IMR-90 (cell line): Measurements from ENCODE around the gene SPAG16. TPM values are rescaled to one million over a fixed set of nuclear protein-coding genes. Genes with fewer than 3 reads are reported as not detected.

Source experiments
- ATAC-seq: fragments of 200-7000 bp; cut with Tn5 transposase; 2 replicates; pipeline ENCODE4 v1.9.1; 2020; ENCODE audit warnings: low read depth, mild to moderate bottlenecking, moderate library complexity
- BruUV-seq: library from RNA; stranded (reverse); fragments of 400-500 nt; replicated peaks from 2 replicates; lab custom pipeline; 2021; lab: Mats Ljungman, UMichigan
- CTCF ChIA-PET: fragments of 300-600 bp; formaldehyde crosslinking; extraction: SDS; loops from one replicate; lab custom pipeline; 2021; ENCODE audit warnings: antibody characterized with exemption; lab: Yijun Ruan, JAX
- POLR2A ChIA-PET: fragments of 300-600 bp; sonication (Branson Sonifier 250); formaldehyde crosslinking; loops from one replicate; lab custom pipeline; 2022; ENCODE audit warnings: antibody characterized with exemption; ENCODE audit not compliant: unreplicated experiment; lab: Charles Lee
- DNase-seq: peaks from one replicate; pipeline ENCODE4 v3.0.0; 2013
- H2AFZ ChIP-seq: replicated peaks from 2 replicates; pipeline ENCODE3; 2013; ENCODE audit warnings: low read length, mild to moderate bottlenecking; ENCODE audit not compliant: poor library complexity
- H2AK5ac ChIP-seq: 2 replicates; pipeline ENCODE4 v1.6.1; 2013; ENCODE audit warnings: low read depth, low read length, inconsistent platforms
- H2AK9ac ChIP-seq: replicated peaks from 2 replicates; pipeline ENCODE3; 2013; ENCODE audit warnings: mild to moderate bottlenecking, low read depth, low read length, moderate library complexity; ENCODE audit not compliant: poor library complexity
- H2BK120ac ChIP-seq: 2 replicates; pipeline ENCODE4 v1.6.1; 2013; ENCODE audit warnings: low read depth, low read length, inconsistent platforms
- H2BK15ac ChIP-seq: 3 replicates; pipeline ENCODE4 v1.6.1; 2013; ENCODE audit warnings: low read depth, low read length, inconsistent platforms
- H2BK20ac ChIP-seq: 2 replicates; pipeline ENCODE4 v1.6.1; 2013; ENCODE audit warnings: low read depth, mild to moderate bottlenecking, inconsistent platforms, low read length, moderate library complexity
- H2BK5ac ChIP-seq: 2 replicates; pipeline ENCODE4 v1.6.1; 2013; ENCODE audit warnings: mild to moderate bottlenecking, low read depth, low read length, inconsistent platforms; ENCODE audit not compliant: poor library complexity, severe bottlenecking
- H3K14ac ChIP-seq: replicated peaks from 2 replicates; pipeline ENCODE4 v1.6.1; 2013; ENCODE audit warnings: low read depth, low read length, inconsistent platforms
- H3K18ac ChIP-seq: 2 replicates; pipeline ENCODE4 v1.6.1; 2013; ENCODE audit warnings: low read depth, low read length, control low read depth
- H3K23ac ChIP-seq: 2 replicates; pipeline ENCODE4 v1.6.1; 2013; ENCODE audit warnings: low read depth, low read length, inconsistent platforms
- H3K27ac ChIP-seq: 2 replicates; pipeline ENCODE4 v1.5.1; 2013; ENCODE audit warnings: mild to moderate bottlenecking, control low read depth, low read length; ENCODE audit not compliant: insufficient read depth
- H3K27me3 ChIP-seq: 2 replicates; pipeline ENCODE4 v1.6.1; 2013; ENCODE audit warnings: low read length; ENCODE audit not compliant: control insufficient read depth, insufficient read depth
- H3K36me3 ChIP-seq: 2 replicates; pipeline ENCODE4 v1.6.1; 2013; ENCODE audit warnings: low read length, mixed read lengths; ENCODE audit not compliant: control insufficient read depth, insufficient read depth
- H3K4ac ChIP-seq: 2 replicates; pipeline ENCODE4 v1.6.1; 2013; ENCODE audit warnings: low read depth, low read length, inconsistent platforms
- H3K4me1 ChIP-seq: 2 replicates; pipeline ENCODE4 v1.6.1; 2013; ENCODE audit warnings: low read length, mixed read lengths; ENCODE audit not compliant: control insufficient read depth, insufficient read depth
- H3K4me2 ChIP-seq: 2 replicates; pipeline ENCODE4 v1.6.1; 2013; ENCODE audit warnings: low read depth, mild to moderate bottlenecking, control low read depth, low read length, moderate library complexity
- H3K4me3 ChIP-seq: 2 replicates; pipeline ENCODE4 v1.5.1; 2013; ENCODE audit warnings: low read depth, mild to moderate bottlenecking, control low read depth, low read length, moderate library complexity; ENCODE audit not compliant: insufficient read depth
- H3K56ac ChIP-seq: 2 replicates; pipeline ENCODE4 v1.6.1; 2013; ENCODE audit warnings: low read length, inconsistent platforms; ENCODE audit not compliant: insufficient read depth; ENCODE audit errors: extremely low read depth
- H3K79me1 ChIP-seq, 2 experiments: 2 replicates each; pipeline ENCODE4 v1.6.1; 2013; ENCODE audit warnings: low read length in 2 of 2, inconsistent platforms in 1 of 2, low read depth in 1 of 2
- H3K9ac ChIP-seq: 2 replicates; pipeline ENCODE4 v1.6.1; 2013; ENCODE audit warnings: low read depth, low read length, control low read depth
- H3K9me1 ChIP-seq: 2 replicates; pipeline ENCODE4 v1.6.1; 2013; ENCODE audit warnings: low read length, inconsistent platforms; ENCODE audit not compliant: insufficient read depth
- H3K9me3 ChIP-seq: 2 replicates; pipeline ENCODE4 v1.6.1; 2013; ENCODE audit warnings: low read length; ENCODE audit not compliant: control insufficient read depth, insufficient read depth
- H4K20me1 ChIP-seq: 2 replicates; pipeline ENCODE4 v1.6.1; 2013; ENCODE audit warnings: low read length, inconsistent platforms; ENCODE audit not compliant: insufficient read depth
- H4K5ac ChIP-seq: 2 replicates; pipeline ENCODE4 v1.6.1; 2013; ENCODE audit warnings: mild to moderate bottlenecking, low read depth, low read length, control low read depth
- H4K8ac ChIP-seq, 2 experiments: 2 replicates each; pipeline ENCODE4 v1.6.1; 2013; ENCODE audit warnings: low read depth in 2 of 2, low read length in 2 of 2, control low read depth in 1 of 2, inconsistent platforms in 1 of 2
- H4K91ac ChIP-seq: 2 replicates; pipeline ENCODE4 v1.6.1; 2013; ENCODE audit warnings: low read depth, low read length, inconsistent platforms; ENCODE audit not compliant: insufficient read depth
- CEBPB ChIP-seq: IDR thresholded peaks from 2 replicates; pipeline ENCODE4 v1.6.1; 2012; ENCODE audit warnings: low read depth, low read length, improper control_type of control experiment
- CHD1 ChIP-seq: IDR thresholded peaks from 2 replicates; pipeline ENCODE4 v1.6.1; 2012; ENCODE audit warnings: low read depth, low read length, improper control_type of control experiment
- RAD21 ChIP-seq: IDR thresholded peaks from 2 replicates; pipeline ENCODE4 v1.6.1; 2012; ENCODE audit warnings: low read length, improper control_type of control experiment
- SMC3 ChIP-seq: fragments of 150-350 bp; IDR thresholded peaks from 2 replicates; pipeline ENCODE4 v1.6.1; 2016; ENCODE audit warnings: low read depth, mild to moderate bottlenecking, antibody characterized with exemption, low read length, moderate library complexity
- WGBS, 2 experiments: methylation state at CpG; one replicate each; pipeline versions ENCODE4 v1.1.5 to v1.1.7; 2013; ENCODE audit warnings: missing lambda C conversion rate in 2 of 2; ENCODE audit not compliant: insufficient read length in 1 of 2; ENCODE audit errors: extremely low coverage in 2 of 2; 5-methylcytosine and 5-hydroxymethylcytosine counted together
- dilution Hi-C: fragments of 300-500 bp; cut with HindIII; formaldehyde crosslinking; loops from one replicate; pipeline ENCODE4 v1.14.3; 2018; ENCODE audit warnings: low sequenced_read_pairs; ENCODE audit not compliant: unreplicated experiment
- in situ Hi-C: fragments of 300-500 bp; cut with MboI; formaldehyde crosslinking; loops from 3 replicates; pipeline ENCODE4 v1.14.3; 2019; ENCODE audit warnings: low sequenced_read_pairs, inconsistent platforms, mixed read lengths
- intact Hi-C: fragments of 100-400 bp; cut with micrococcal nuclease; formaldehyde crosslinking; loops from 2 replicates; pipeline ENCODE4 v1.10.0; 2022
- polyA plus RNA-seq, 3 experiments: library from polyadenylated mRNA; depleted of rRNA; stranded (reverse); fragments of >200 nt; gene quantifications; 2 replicates each; pipeline ENCODE4 v1.2.3, GENCODE V29; 2012; ENCODE audit warnings: low replicate concordance in 1 of 3
- total RNA-seq: library from RNA; depleted of rRNA; stranded (reverse); fragments of >200 nt; gene quantifications from 2 replicates; pipeline ENCODE4 v1.2.3, GENCODE V29; 2012
- TF ChIP-seq, protein P1 (sequence below): conservative IDR thresholded peaks from 2 replicates; pipeline ENCODE4 v1.5.1; 2012; ENCODE audit warnings: mild to moderate bottlenecking, low read depth, low read length, improper control_type of control experiment
- TF ChIP-seq, protein P2 (sequence below): fragments of 150-350 bp; IDR thresholded peaks from 2 replicates; pipeline ENCODE4 v1.6.1; 2016; ENCODE audit warnings: low read depth, mild to moderate bottlenecking, low read length, moderate library complexity, borderline replicate concordance

SPAG16 gene
- total and polyA plus RNA-seq, 2 of the 4 experiments (the other 2 are of a cell fraction) = 7.3 to 13.5 TPM

DNA sequence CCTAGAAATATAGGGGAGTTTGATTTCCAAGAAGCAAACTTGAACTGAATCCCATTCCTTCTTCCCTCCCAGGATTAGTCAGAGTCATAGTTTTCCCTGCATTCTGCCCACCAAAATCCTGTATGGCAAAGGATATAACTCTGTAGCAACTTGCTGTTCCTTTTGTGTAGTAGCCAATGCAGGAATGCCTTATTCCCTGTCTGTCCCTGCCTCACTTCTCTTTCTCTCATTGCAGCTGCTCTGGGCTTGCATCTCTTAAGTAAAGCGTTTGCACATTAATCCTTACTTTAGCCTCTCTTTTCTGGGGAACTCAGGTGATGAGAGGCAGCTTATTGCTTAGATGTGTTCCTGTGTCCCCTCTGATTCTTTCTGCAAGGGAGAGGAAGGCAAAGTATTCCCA is 793.5 kb downstream of the SPAG16 start:
- H3K23ac ChIP-seq = no peak overlapping the region; the same call in 1 of the 2 replicates
- no peak overlapping the region for H3K4ac ChIP-seq
- no peak for DNase-seq
- no peaks in the 10 kb centered on the region for H3K9me1 ChIP-seq
- no peaks in the 10 kb centered on the region for H4K20me1 ChIP-seq
- TF ChIP-seq CHD1 (no peak), SMC3 (no peak), RAD21 (no peak), CEBPB (no peak)
- TF ChIP-seq, protein P1, sequence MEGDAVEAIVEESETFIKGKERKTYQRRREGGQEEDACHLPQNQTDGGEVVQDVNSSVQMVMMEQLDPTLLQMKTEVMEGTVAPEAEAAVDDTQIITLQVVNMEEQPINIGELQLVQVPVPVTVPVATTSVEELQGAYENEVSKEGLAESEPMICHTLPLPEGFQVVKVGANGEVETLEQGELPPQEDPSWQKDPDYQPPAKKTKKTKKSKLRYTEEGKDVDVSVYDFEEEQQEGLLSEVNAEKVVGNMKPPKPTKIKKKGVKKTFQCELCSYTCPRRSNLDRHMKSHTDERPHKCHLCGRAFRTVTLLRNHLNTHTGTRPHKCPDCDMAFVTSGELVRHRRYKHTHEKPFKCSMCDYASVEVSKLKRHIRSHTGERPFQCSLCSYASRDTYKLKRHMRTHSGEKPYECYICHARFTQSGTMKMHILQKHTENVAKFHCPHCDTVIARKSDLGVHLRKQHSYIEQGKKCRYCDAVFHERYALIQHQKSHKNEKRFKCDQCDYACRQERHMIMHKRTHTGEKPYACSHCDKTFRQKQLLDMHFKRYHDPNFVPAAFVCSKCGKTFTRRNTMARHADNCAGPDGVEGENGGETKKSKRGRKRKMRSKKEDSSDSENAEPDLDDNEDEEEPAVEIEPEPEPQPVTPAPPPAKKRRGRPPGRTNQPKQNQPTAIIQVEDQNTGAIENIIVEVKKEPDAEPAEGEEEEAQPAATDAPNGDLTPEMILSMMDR = no peak
- TF ChIP-seq, protein P2, sequence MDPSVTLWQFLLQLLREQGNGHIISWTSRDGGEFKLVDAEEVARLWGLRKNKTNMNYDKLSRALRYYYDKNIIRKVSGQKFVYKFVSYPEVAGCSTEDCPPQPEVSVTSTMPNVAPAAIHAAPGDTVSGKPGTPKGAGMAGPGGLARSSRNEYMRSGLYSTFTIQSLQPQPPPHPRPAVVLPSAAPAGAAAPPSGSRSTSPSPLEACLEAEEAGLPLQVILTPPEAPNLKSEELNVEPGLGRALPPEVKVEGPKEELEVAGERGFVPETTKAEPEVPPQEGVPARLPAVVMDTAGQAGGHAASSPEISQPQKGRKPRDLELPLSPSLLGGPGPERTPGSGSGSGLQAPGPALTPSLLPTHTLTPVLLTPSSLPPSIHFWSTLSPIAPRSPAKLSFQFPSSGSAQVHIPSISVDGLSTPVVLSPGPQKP = no peak
- H3K4me2 ChIP-seq = no peak overlapping the region
- no peak overlapping the region for H3K14ac ChIP-seq
- no peak overlapping the region for H3K27ac ChIP-seq
- no TSS peak for BruUV-seq
- no peak for ATAC-seq
- no peak overlapping the region for H2BK120ac ChIP-seq
- H3K56ac ChIP-seq = no peak overlapping the region
- no peak overlapping the region for H4K91ac ChIP-seq
- H3K4me3 ChIP-seq = no peak overlapping the region
- in situ Hi-C loops (no loop called here), dilution Hi-C loops (no loop called here), intact Hi-C loops (no loop called here)
- no peaks in the 10 kb centered on the region for H3K9me3 ChIP-seq
- H4K8ac ChIP-seq = no peak overlapping the region
- no peaks in the 10 kb centered on the region for H3K4me1 ChIP-seq
- H4K5ac ChIP-seq = no peak overlapping the region
- H3K18ac ChIP-seq = no peak overlapping the region
- H3K9ac ChIP-seq = no peak overlapping the region
- no CpG with 5 or more reads among the region's 1 CpG for WGBS, 2 experiments
- no peaks in the 10 kb centered on the region for H3K79me1 ChIP-seq
- H2AFZ ChIP-seq = no peak overlapping the region
- no peak overlapping the region for H2AK5ac ChIP-seq
- ChIA-PET CTCF (interaction anchor here (0.5 kb wide), 1 partner anchor 126 kb away, joined by 3 read pairs; no protein-coding TSS in a partner anchor), POLR2A (no interaction called here)
- H2BK5ac ChIP-seq = no peak overlapping the region
- no peaks in the 10 kb centered on the region for H3K36me3 ChIP-seq
- no peak overlapping the region for H2AK9ac ChIP-seq
- H2BK20ac ChIP-seq = no peak overlapping the region
- H2BK15ac ChIP-seq = no peak overlapping the region
- H3K27me3 ChIP-seq = no peaks in the 10 kb centered on the region
